Kidney (tissue), 14 donors: ENCODE results near the gene TOMT. TPM values are rescaled to one million over a fixed set of nuclear protein-coding genes. Genes with fewer than 3 reads are reported as not detected.

ENCODE experiments used
- DNase-seq, 5 donors: peaks; one replicate each; pipeline ENCODE4 v3.0.0-alpha.2; 2013 to 2020
- FAIRE-seq: peaks from 2 replicates; lab custom pipeline; 2012; peaks lifted over from hg19 to GRCh38; lab: Jason Lieb, UNC
- H3K27ac ChIP-seq, 2 donors: one replicate each; pipeline ENCODE4 v1.7.0; 2013; ENCODE audit warnings: low read depth in 2 of 2, low read length in 2 of 2, inconsistent platforms in 1 of 2
- H3K27me3 ChIP-seq: one replicate; pipeline ENCODE4 v1.7.1; 2013; ENCODE audit warnings: low read length, inconsistent platforms; ENCODE audit not compliant: control insufficient read depth, insufficient read depth
- H3K36me3 ChIP-seq, 3 donors: one replicate each; pipeline versions ENCODE4 v1.7.0 to v1.7.1; 2013; ENCODE audit warnings: low read length in 3 of 3, control low read depth in 1 of 3, inconsistent platforms in 1 of 3; ENCODE audit not compliant: insufficient read depth in 3 of 3, control insufficient read depth in 2 of 3
- H3K4me1 ChIP-seq, 3 donors: one replicate each; pipeline versions ENCODE4 v1.7.0 to v1.7.1; 2013; ENCODE audit warnings: low read length in 3 of 3, inconsistent platforms in 1 of 3, low read depth in 1 of 3; ENCODE audit not compliant: control insufficient read depth in 2 of 3, insufficient read depth in 2 of 3
- H3K4me3 ChIP-seq, 3 donors: one replicate each; pipeline versions ENCODE4 v1.7.0 to v1.8.1; 2013; ENCODE audit warnings: low read length in 3 of 3, control low read depth in 1 of 3, inconsistent platforms in 1 of 3
- H3K9ac ChIP-seq, 3 donors: one replicate each; pipeline versions ENCODE4 v1.7.0 to v1.7.1; 2013; ENCODE audit warnings: low read length in 3 of 3, control low read depth in 1 of 3, inconsistent platforms in 1 of 3
- H3K9me3 ChIP-seq, 3 donors: one replicate each; pipeline versions ENCODE4 v1.7.0 to v1.7.1; 2013; ENCODE audit warnings: low read length in 3 of 3, control low read depth in 1 of 3, inconsistent platforms in 1 of 3; ENCODE audit not compliant: control insufficient read depth in 2 of 3, insufficient read depth in 1 of 3
- CTCF ChIP-seq: IDR thresholded peaks from 3 replicates; pipeline ENCODE4 v1.5.1; 2012; ENCODE audit warnings: mild to moderate bottlenecking, moderate library complexity, borderline replicate concordance; ENCODE audit not compliant: insufficient read depth; ENCODE audit errors: extremely low read depth
- intact Hi-C: fragments of 100-400 bp; cut with DNase I; formaldehyde crosslinking; loops from one replicate; pipeline ENCODE4 v1.11.1; 2022
- polyA plus RNA-seq: library from polyadenylated mRNA; stranded (reverse); fragments of 350-450 nt; fragmentation: Illumina TruSeq; extraction: RNeasy Lipid Tissue Mini Kit (QIAGEN cat#74804); gene quantifications from one replicate; pipeline ENCODE4 v1.2.3, GENCODE V29; 2014; ENCODE audit warnings: low read depth, low replicate concordance; ENCODE audit not compliant: insufficient read depth
- total RNA-seq: library from RNA; stranded (reverse); fragmentation: NEBNext Ultra II Directional; extraction: Animal tissue kit (Norgen Biotek cat#: 25700); gene quantifications from one replicate; pipeline ENCODE4 v1.2.1, GENCODE V29; 2021
- donor health status: control.
- donor health status: control.
- donor health status: control.
- donor health status: control.
- donor health status: control.
- donor health status: DM: yes; HTN: yes; CAD: no.
- donor health status: Normal renal cell carcinoma (clear cell type).

TOMT gene
- total and polyA plus RNA-seq, 2 donors from 2014 or later, result not detected

GRCh38 chr11:72098741-72099140, 7.0 kb upstream of the TOMT start:
- H3K4me1 ChIP-seq, result peaks cover 8 to 23% (median 11%) of the 10 kb centered on the region in 3 donors
- no peak for DNase-seq
- intact Hi-C loops, result no loop called here
- H3K9me3 ChIP-seq, result no peaks in the 10 kb centered on the region
- no peak for FAIRE-seq
- TF ChIP-seq CTCF, result no peak
- H3K27me3 ChIP-seq, result no peaks in the 10 kb centered on the region
- H3K9ac ChIP-seq, result no peak overlapping the region
- peaks cover 3 to 41% (median 36%) of the 10 kb centered on the region in 3 donors for H3K36me3 ChIP-seq
- no peak overlapping the region for H3K27ac ChIP-seq
- no peak overlapping the region for H3K4me3 ChIP-seq

GRCh38 chr11:72100009-72100408, 5.7 kb upstream of the TOMT start:
- Histone ChIP-seq H3K9ac (no peak overlapping the region), H3K4me3 (no peak overlapping the region), H3K27me3 (no peaks in the 10 kb centered on the region), H3K4me1 (peaks cover 8 to 23% (median 13%) of the 10 kb centered on the region in 3 donors), H3K9me3 (no peaks in the 10 kb centered on the region), H3K27ac (no peak overlapping the region), H3K36me3 (peaks cover 3 to 36% (median 30%) of the 10 kb centered on the region in 3 donors)
- no peak for TF ChIP-seq CTCF
- FAIRE-seq (no peak), DNase-seq (no peak)
- intact Hi-C loops, result no loop called here

DNA sequence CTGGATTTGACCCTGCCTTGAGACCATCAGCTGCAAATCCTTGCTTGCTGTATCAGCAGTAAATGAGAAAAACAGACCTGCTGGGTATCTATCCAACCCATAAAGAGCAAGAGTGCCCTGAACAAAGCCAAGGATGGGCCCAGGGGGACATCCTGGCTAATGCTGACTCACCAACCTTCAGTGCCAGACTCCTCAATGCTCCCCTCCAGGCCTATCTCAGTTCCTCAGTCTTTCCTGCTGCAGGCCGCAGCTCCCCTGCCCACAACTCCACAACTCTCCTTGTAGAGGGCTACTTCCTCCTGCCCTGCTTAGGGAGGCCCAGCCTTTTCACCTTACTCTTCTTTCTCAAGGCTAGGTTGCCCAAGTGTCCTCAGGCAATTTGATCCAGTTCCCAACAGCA, 5.3 kb upstream of the TOMT start:
- Histone ChIP-seq H3K36me3 (peaks cover 3 to 36% (median 27%) of the 10 kb centered on the region in 3 donors), H3K9ac (no peak overlapping the region), H3K27ac (no peak overlapping the region), H3K9me3 (no peaks in the 10 kb centered on the region), H3K4me3 (no peak overlapping the region), H3K4me1 (peaks cover 8 to 23% (median 13%) of the 10 kb centered on the region in 3 donors), H3K27me3 (no peaks in the 10 kb centered on the region)
- DNase-seq, result no peak
- TF ChIP-seq CTCF, result no peak
- FAIRE-seq, result no peak
- intact Hi-C loops, result no loop called here

DNA sequence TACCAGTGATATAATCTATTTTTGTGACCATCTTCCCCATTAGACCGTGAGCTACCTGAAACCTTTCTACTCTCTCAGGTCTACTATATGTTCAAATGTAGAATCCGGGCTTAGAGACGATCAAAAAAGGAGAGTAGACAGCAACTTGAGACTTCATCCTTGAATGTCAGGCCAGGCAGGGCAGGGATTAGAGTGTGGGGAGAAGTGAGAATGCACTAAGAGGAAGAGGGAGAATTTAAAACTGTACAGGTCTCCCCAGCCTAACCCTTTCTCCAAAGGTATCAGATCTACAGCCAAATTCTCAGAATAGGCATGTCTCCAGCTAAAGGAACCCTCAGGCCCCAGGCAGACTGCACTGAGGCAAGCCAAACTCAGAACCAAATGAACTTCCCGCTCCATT, 3.6 kb upstream of the TOMT start:
- peak overlapping the region; percentile 88 to 99 (median 95) for H3K4me3 ChIP-seq
- peak overlapping the region; percentile 50 to 96 (median 88) for H3K9ac ChIP-seq
- intact Hi-C loops, result no loop called here
- peaks cover 8 to 23% (median 13%) of the 10 kb centered on the region in 3 donors for H3K4me1 ChIP-seq
- H3K9me3 ChIP-seq, result no peaks in the 10 kb centered on the region
- no peaks in the 10 kb centered on the region for H3K27me3 ChIP-seq
- peak overlapping the region; percentile 93 to 94 for H3K27ac ChIP-seq
- no peak for TF ChIP-seq CTCF
- H3K36me3 ChIP-seq, result peaks cover 3 to 27% (median 26%) of the 10 kb centered on the region in 3 donors
- DNase-seq (no peak), FAIRE-seq (no peak)
